Stomach smooth muscle (tissue), 2 donors: ENCODE measurements around the gene RANBP3L.
"Not testable (repeated sequence)": the region's sequence is repeated elsewhere in the genome, so short reads cannot be mapped to it uniquely, and the experiment has no call there.

Experiments used
- H3K27ac ChIP-seq: one replicate; pipeline ENCODE4 v1.7.0; 2013; ENCODE audit warnings: mild to moderate bottlenecking, low read length, inconsistent platforms
- H3K27me3 ChIP-seq, 2 donors: one replicate each; pipeline ENCODE4 v1.7.0; 2013; ENCODE audit warnings: low read length in 2 of 2; ENCODE audit not compliant: insufficient read depth in 2 of 2, control insufficient read depth in 1 of 2
- H3K36me3 ChIP-seq, 2 donors: one replicate each; pipeline ENCODE4 v1.7.0; 2013; ENCODE audit warnings: low read length in 2 of 2; ENCODE audit not compliant: control insufficient read depth in 2 of 2, insufficient read depth in 2 of 2
- H3K4me1 ChIP-seq: one replicate; pipeline ENCODE4 v1.7.0; 2013; ENCODE audit warnings: low read length; ENCODE audit not compliant: control insufficient read depth, insufficient read depth
- H3K4me3 ChIP-seq, 2 donors: one replicate each; pipeline ENCODE4 v1.7.0; 2013; ENCODE audit warnings: low read length in 2 of 2
- H3K9ac ChIP-seq, 2 donors: one replicate each; pipeline ENCODE4 v1.7.0; 2013; ENCODE audit warnings: low read length in 2 of 2, mild to moderate bottlenecking in 1 of 2
- H3K9me3 ChIP-seq, 2 donors: one replicate each; pipeline ENCODE4 v1.7.0; 2013; ENCODE audit warnings: low read length in 2 of 2; ENCODE audit not compliant: control insufficient read depth in 2 of 2
- donor health status: healthy.
- donor health status: Pancreatic carcinoma.

Gene RANBP3L

DNA sequence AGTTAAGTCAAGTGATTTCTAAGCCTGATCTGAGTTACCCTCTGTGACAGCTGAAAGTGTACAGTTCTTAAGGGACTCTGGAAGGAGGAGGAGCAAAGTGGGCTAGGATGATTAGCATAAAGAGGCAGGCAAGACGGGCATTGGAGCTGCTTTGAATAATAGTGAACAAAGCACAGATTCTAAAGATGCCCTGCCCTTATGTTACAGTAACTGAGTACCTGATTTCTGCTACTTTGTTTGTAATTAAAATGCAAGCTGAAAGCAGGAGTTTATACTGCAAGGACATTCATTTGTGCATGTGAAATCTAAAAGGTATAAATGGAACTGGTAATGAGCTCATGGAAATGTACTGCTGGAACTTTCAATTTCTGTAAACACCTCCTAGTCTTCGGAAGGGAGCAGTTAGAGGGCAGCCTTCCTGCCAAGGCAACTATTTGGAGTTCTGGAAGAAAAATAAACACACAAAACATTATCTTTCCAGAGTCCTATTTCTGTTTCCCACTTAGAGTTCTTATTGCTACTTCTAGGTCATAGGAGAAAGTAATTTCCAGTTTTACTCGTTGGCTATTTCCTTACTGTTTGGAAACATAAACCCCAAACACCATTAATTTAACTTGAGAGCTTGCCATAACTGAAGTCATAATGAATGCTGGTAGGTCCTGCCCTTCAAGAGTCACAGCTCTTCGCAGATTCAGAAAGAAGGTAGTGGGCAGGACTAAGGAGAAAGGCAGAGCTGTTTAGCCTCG, at the start of gene RANBP3L:
Gene RANBP3L (minus strand): TSS at position 45 of the 746 bp plus-strand sequence. CDS start 486 bp downstream, outside the sequence.
- H3K4me3 ChIP-seq, result peak within 1 kb of the TSS; percentile 52 to 64
- no peaks in the 10 kb centered on the region for H3K36me3 ChIP-seq
- peaks cover 27% of the 10 kb centered on the region for H3K4me1 ChIP-seq
- H3K9ac ChIP-seq, result peak within 1 kb of the TSS in 1 of 2 donors; percentile 42
- peak within 1 kb of the TSS; percentile 64 for H3K27ac ChIP-seq
- no peaks in the 10 kb centered on the region for H3K9me3 ChIP-seq
- no peaks in the 10 kb centered on the region for H3K27me3 ChIP-seq

DNA sequence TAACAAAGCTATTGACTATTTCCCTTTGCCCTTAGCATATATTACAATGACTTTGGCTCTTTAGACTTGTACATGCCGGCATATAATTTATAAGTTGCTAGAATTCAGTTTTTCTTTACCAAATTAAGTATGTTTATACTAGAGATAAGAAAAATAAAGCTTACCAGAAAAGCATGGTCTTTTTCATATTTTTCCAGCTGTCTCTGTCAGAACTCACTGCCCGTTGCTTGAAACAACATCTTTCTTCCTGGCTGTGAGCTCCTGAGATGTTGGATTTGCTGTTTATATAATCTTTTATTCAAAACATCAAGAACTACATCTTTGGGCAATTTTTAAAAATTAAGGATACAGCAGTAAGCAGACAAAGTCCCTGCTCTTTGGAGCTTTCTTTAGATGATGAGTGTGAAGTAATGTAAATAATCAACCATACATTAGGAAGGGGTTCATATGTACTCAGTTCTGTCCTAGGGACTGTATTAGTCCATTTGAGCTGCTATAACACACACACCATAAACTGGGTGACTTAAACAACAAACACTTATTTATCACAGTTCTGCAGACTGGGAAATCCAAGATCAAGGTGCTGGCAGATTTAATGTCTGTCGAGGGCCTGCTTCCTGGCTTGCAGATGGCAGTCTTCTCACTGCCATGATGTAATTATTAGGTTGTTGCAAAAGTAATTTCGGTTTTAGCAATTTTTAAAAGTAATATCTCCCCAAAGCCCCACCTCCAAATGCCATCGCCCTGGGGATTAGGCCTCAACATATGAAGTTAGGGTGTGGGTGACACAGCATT, 45.4 kb upstream of the RANBP3L start:
- H3K27me3 ChIP-seq, result no peaks in the 10 kb centered on the region
- no peaks in the 10 kb centered on the region for H3K4me1 ChIP-seq
- H3K36me3 ChIP-seq, result no peaks in the 10 kb centered on the region
- H3K27ac ChIP-seq, result no peak overlapping the region
- no peak overlapping the region for H3K9ac ChIP-seq
- no peak overlapping the region for H3K4me3 ChIP-seq
- no peaks in the 10 kb centered on the region for H3K9me3 ChIP-seq

- no peak overlapping the region for H3K4me3 ChIP-seq
- H3K27me3 ChIP-seq, result no peaks in the 10 kb centered on the region
- no peaks in the 10 kb centered on the region for H3K4me1 ChIP-seq
- no peak overlapping the region for H3K27ac ChIP-seq
- no peaks in the 10 kb centered on the region for H3K9me3 ChIP-seq
- no peaks in the 10 kb centered on the region for H3K36me3 ChIP-seq
- H3K9ac ChIP-seq, result no peak overlapping the region
Measured at GRCh38 chr5:36344899-36345298, 43.2 kb upstream of the RANBP3L start.

DNA sequence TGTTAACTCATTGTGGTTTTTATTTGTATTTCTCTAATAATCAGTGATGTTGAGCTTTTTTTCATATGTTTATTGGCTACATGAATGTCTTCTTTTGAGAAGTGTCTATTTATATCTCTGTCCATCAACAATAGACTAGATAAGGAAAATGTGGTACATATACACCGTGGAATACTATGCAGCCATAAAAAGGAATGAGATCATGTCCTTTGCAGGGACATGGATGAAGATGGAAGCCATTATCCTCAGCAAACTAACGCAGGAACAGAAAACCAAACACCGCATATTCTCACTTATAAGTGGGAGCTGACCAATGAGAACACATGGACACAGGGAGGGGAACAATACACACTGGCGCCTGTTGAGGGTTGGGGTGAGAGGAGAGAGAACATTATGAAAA, 40.0 kb upstream of the RANBP3L start:
- H3K4me1 ChIP-seq, result peaks cover 10% of the 10 kb centered on the region
- not testable (repeated sequence) for H3K27ac ChIP-seq, H3K27me3 ChIP-seq, H3K9me3 ChIP-seq, H3K4me3 ChIP-seq, H3K36me3 ChIP-seq, H3K9ac ChIP-seq

- peak overlapping the region in 1 of 2 donors; percentile 1 for H3K4me3 ChIP-seq
- no peaks in the 10 kb centered on the region for H3K27me3 ChIP-seq
Measured at GRCh38 chr5:36337597-36337996, 35.9 kb upstream of the RANBP3L start.

GRCh38 chr5:36334315-36334714, 32.6 kb upstream of the RANBP3L start:
- Histone ChIP-seq H3K27me3 (no peaks in the 10 kb centered on the region), H3K4me3 (no peak overlapping the region), H3K36me3 (no peaks in the 10 kb centered on the region), H3K9ac (no peak overlapping the region), H3K4me1 (peaks cover 10% of the 10 kb centered on the region), H3K9me3 (no peaks in the 10 kb centered on the region), H3K27ac (no peak overlapping the region)

More at GRCh38 chr5:36337597-36337996, 35.9 kb upstream of the RANBP3L start:
- H3K36me3 ChIP-seq, result no peaks in the 10 kb centered on the region
- H3K9me3 ChIP-seq, result no peaks in the 10 kb centered on the region
- H3K4me1 ChIP-seq, result peaks cover 10% of the 10 kb centered on the region
- peak overlapping the region; percentile 18 for H3K27ac ChIP-seq
- no peak overlapping the region for H3K9ac ChIP-seq

GRCh38 chr5:36332720-36333119, 31.0 kb upstream of the RANBP3L start:
- not testable (repeated sequence) for H3K9me3 ChIP-seq, H3K4me1 ChIP-seq, H3K27me3 ChIP-seq, H3K36me3 ChIP-seq, H3K4me3 ChIP-seq, H3K9ac ChIP-seq, H3K27ac ChIP-seq

GRCh38 chr5:36325196-36325595, 23.5 kb upstream of the RANBP3L start:
- Histone ChIP-seq H3K27me3 (peaks cover 0 to 2% of the 10 kb centered on the region in 2 donors), H3K4me3 (no peak overlapping the region), H3K9me3 (no peaks in the 10 kb centered on the region), H3K4me1 (no peaks in the 10 kb centered on the region), H3K27ac (no peak overlapping the region), H3K36me3 (no peaks in the 10 kb centered on the region), H3K9ac (no peak overlapping the region)

GRCh38 chr5:36323926-36324781, 22.5 kb upstream of the RANBP3L start:
- Histone ChIP-seq H3K4me3 (no peak overlapping the region), H3K36me3 (no peaks in the 10 kb centered on the region), H3K27me3 (peaks cover 0 to 2% of the 10 kb centered on the region in 2 donors), H3K27ac (no peak overlapping the region), H3K4me1 (no peaks in the 10 kb centered on the region), H3K9ac (no peak overlapping the region), H3K9me3 (no peaks in the 10 kb centered on the region)

GRCh38 chr5:36312953-36313672, 11.4 kb upstream of the RANBP3L start:
- Histone ChIP-seq H3K4me1 (no peaks in the 10 kb centered on the region), H3K27ac (no peak overlapping the region), H3K9ac (no peak overlapping the region), H3K27me3 (no peaks in the 10 kb centered on the region), H3K4me3 (no peak overlapping the region), H3K36me3 (no peaks in the 10 kb centered on the region), H3K9me3 (no peaks in the 10 kb centered on the region)
